Endothelial cell of umbilical vein (primary cell): ENCODE results near the gene NR3C2. TPM values are rescaled to one million over a fixed set of nuclear protein-coding genes. Genes with fewer than 3 reads are reported as not detected.

Experiments used
- BruUV-seq: library from RNA; stranded (reverse); fragments of 400-500 nt; replicated peaks from 2 replicates; lab custom pipeline; 2021; lab: Mats Ljungman, UMichigan
- CTCF ChIA-PET: fragments of 300-600, 350-600 bp; sonication (Branson Sonifier 250); formaldehyde crosslinking; loops from one replicate; lab custom pipeline; 2021; ENCODE audit warnings: antibody characterized with exemption, inconsistent platforms; lab: Charles Lee
- POLR2A ChIA-PET: fragments of 300-600, 350-600 bp; sonication (Branson Sonifier 250); formaldehyde crosslinking; loops from one replicate; lab custom pipeline; 2021; ENCODE audit warnings: antibody characterized with exemption, inconsistent platforms; lab: Charles Lee
- DNase-seq: peaks from one replicate; pipeline ENCODE4 v3.0.0-alpha.2; 2011; ENCODE audit warnings: low read depth, low spot score
- FAIRE-seq: peaks from 2 replicates; lab custom pipeline; 2011; peaks lifted over from hg19 to GRCh38; lab: Jason Lieb, UNC
- H2AFZ ChIP-seq: 2 replicates; pipeline ENCODE4 v1.6.0; 2012; ENCODE audit warnings: low read depth, low read length, control low read depth, inconsistent platforms
- H3K27ac ChIP-seq: 2 replicates; pipeline ENCODE4 v1.5.1; 2011; ENCODE audit warnings: low read depth, mild to moderate bottlenecking, control low read depth, low read length, moderate library complexity; ENCODE audit not compliant: insufficient read depth
- H3K27me3 ChIP-seq, 2 experiments: 2 replicates each; pipeline versions ENCODE4 v1.6.0 to v1.6.1; 2011; ENCODE audit warnings: low read length in 2 of 2, mixed read lengths in 1 of 2; ENCODE audit not compliant: control insufficient read depth in 2 of 2, insufficient read depth in 2 of 2
- H3K36me3 ChIP-seq, 2 experiments: 2 replicates in 1 of 2; 3 replicates in 1 of 2; pipeline ENCODE4 v1.5.1; 2011; ENCODE audit warnings: low read length in 2 of 2, mild to moderate bottlenecking in 1 of 2, moderate library complexity in 1 of 2; ENCODE audit not compliant: control insufficient read depth in 2 of 2, insufficient read depth in 2 of 2; ENCODE audit errors: extremely low read depth in 1 of 2
- H3K4me1 ChIP-seq: 3 replicates; pipeline ENCODE4 v1.5.1; 2011; ENCODE audit warnings: mild to moderate bottlenecking, low read length; ENCODE audit not compliant: control insufficient read depth, insufficient read depth; ENCODE audit errors: extremely low read depth
- H3K4me2 ChIP-seq: 2 replicates; pipeline ENCODE4 v1.6.1; 2011; ENCODE audit warnings: low read length, control low read depth, mixed read lengths; ENCODE audit not compliant: insufficient read depth
- H3K4me3 ChIP-seq, 3 experiments: fragments of 200-600 bp in 1 of 3; sonication (generic), shearing (Covaris generic) in 1 of 3; replicated peaks in 1 of 3; 2 replicates each; pipeline ENCODE4 v1.5.1; 2011 to 2016; ENCODE audit warnings: control low read depth in 3 of 3, low read length in 3 of 3, mild to moderate bottlenecking in 2 of 3, inconsistent platforms in 1 of 3, low read depth in 1 of 3, moderate library complexity in 1 of 3; ENCODE audit not compliant: insufficient read depth in 1 of 3
- H3K79me2 ChIP-seq: 2 replicates; pipeline ENCODE4 v1.6.0; 2012; ENCODE audit warnings: low read length, inconsistent platforms; ENCODE audit not compliant: control insufficient read depth, insufficient read depth
- H3K9ac ChIP-seq: replicated peaks from 2 replicates; pipeline ENCODE3; 2011; ENCODE audit warnings: low read length, control low read depth; ENCODE audit not compliant: insufficient read depth; ENCODE audit errors: extremely low read depth
- H3K9me1 ChIP-seq: replicated peaks from 3 replicates; pipeline ENCODE4 v1.6.0; 2011; ENCODE audit warnings: mild to moderate bottlenecking, low read length; ENCODE audit not compliant: control insufficient read depth, insufficient read depth; ENCODE audit errors: extremely low read depth
- H3K9me3 ChIP-seq: replicated peaks from 2 replicates; pipeline ENCODE4 v1.5.1; 2012; ENCODE audit warnings: low read length, inconsistent platforms; ENCODE audit not compliant: control insufficient read depth, insufficient read depth
- H4K20me1 ChIP-seq: replicated peaks from 2 replicates; pipeline ENCODE3; 2011; ENCODE audit warnings: mild to moderate bottlenecking, low read length; ENCODE audit not compliant: control insufficient read depth, insufficient read depth; ENCODE audit errors: extremely low read depth
- EZH2 ChIP-seq: IDR thresholded peaks from 2 replicates; pipeline ENCODE4 v1.6.1; 2012; ENCODE audit warnings: borderline replicate concordance, low read depth, mild to moderate bottlenecking, moderate library complexity, low read length, inconsistent platforms; ENCODE audit not compliant: severe bottlenecking
- FOS ChIP-seq: IDR thresholded peaks from 2 replicates; pipeline ENCODE4 v1.6.1; 2011; ENCODE audit warnings: mild to moderate bottlenecking, low read length, moderate library complexity, borderline replicate concordance; ENCODE audit not compliant: insufficient read depth
- GATA2 ChIP-seq: IDR thresholded peaks from 2 replicates; pipeline ENCODE4 v1.7.0; 2011; ENCODE audit warnings: low read depth, mild to moderate bottlenecking, moderate library complexity, mixed read lengths, low read length; ENCODE audit not compliant: insufficient read length, insufficient read depth
- JUN ChIP-seq: IDR thresholded peaks from 2 replicates; pipeline ENCODE4 v1.6.1; 2011; ENCODE audit warnings: borderline replicate concordance, low read depth; ENCODE audit not compliant: insufficient read length, insufficient read depth
- MYC ChIP-seq: IDR thresholded peaks from one replicate; pipeline ENCODE4 v1.6.1; 2011; ENCODE audit warnings: mild to moderate bottlenecking, low read depth, low read length
- POLR2A ChIP-seq: IDR thresholded peaks from 2 replicates; pipeline ENCODE4 v1.6.1; 2012; ENCODE audit warnings: low read depth, mild to moderate bottlenecking, control low read depth, low read length
- POLR2AphosphoS5 ChIP-seq: IDR thresholded peaks from 2 replicates; pipeline ENCODE4 v1.6.1; 2012; ENCODE audit warnings: low read depth, mild to moderate bottlenecking, control low read depth, low read length, moderate library complexity; ENCODE audit not compliant: insufficient read depth
- dilution Hi-C: fragments of 300-500 bp; cut with MboI; formaldehyde crosslinking; loops from one replicate; pipeline ENCODE4 v1.15.0; 2019; ENCODE audit warnings: low sequenced_read_pairs; ENCODE audit not compliant: extremely low pct_ligation_motif_present
- intact Hi-C: fragments of 100-400 bp; cut with micrococcal nuclease; formaldehyde crosslinking; loops from one replicate; pipeline ENCODE4 v1.10.0; 2022
- polyA plus RNA-seq, 4 experiments: library from polyadenylated mRNA; depleted of rRNA in 3 of 4; stranded (reverse) in 3 of 4; unstranded in 1 of 4; fragments of >200 nt; gene quantifications; 2 replicates each; pipeline versions ENCODE4 v1.2.1 to v1.2.3, GENCODE V29; 2011 to 2012; ENCODE audit warnings: missing spikeins in 1 of 4
- total RNA-seq: library from RNA; stranded (reverse); gene quantifications from 2 replicates; pipeline ENCODE4 v1.2.3, GENCODE V29; 2021
- TF ChIP-seq, protein P1 (sequence below), 2 donors: IDR thresholded peaks; 1 replicate in 1 of 2; 2 replicates in 1 of 2; pipeline ENCODE4 v1.5.1; 2011; ENCODE audit warnings: low read length in 2 of 2, mild to moderate bottlenecking in 2 of 2, moderate library complexity in 2 of 2, control low read depth in 1 of 2, inconsistent platforms in 1 of 2, low read depth in 1 of 2; ENCODE audit not compliant: insufficient read depth in 1 of 2; ENCODE audit errors: extremely low read depth in 1 of 2
- TF ChIP-seq, protein P2 (sequence below): IDR thresholded peaks from 2 replicates; pipeline ENCODE4 v1.6.1; 2011; ENCODE audit not compliant: insufficient read depth, insufficient read length

Gene NR3C2
- total and polyA plus RNA-seq, 2 donors (not counting 3 experiments of a cell fraction or from before 2014, with no cell fraction given), result 4.8 to 16.4 TPM

DNA sequence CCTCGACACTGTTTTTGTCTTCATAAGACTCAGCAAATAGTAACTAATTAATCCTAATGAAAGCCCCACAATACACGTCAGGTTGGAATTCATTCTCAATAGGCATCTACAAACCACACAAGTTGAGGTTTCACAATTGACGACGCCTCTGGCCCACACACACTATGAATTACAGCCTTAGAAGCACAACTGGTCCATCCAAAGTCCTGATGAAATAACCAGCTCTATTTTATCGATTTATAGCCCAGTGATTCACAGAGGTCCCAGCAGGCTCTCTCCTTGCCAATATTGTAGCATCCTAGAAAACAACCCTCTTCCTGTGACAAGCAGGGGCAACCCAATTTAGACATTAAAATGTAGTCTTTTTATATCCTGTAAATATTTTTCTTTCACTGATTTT, 112.1 kb downstream of the NR3C2 start:
- Histone ChIP-seq H3K4me1 (no peaks in the 10 kb centered on the region), H4K20me1 (no peaks in the 10 kb centered on the region), H3K4me3 (no peak overlapping the region), H2AFZ (no peak overlapping the region), H3K9ac (no peak overlapping the region), H3K4me2 (no peak overlapping the region), H3K36me3 (no peaks in the 10 kb centered on the region), H3K27me3 (no peaks in the 10 kb centered on the region), H3K9me1 (no peaks in the 10 kb centered on the region), H3K27ac (no peak overlapping the region), H3K9me3 (no peaks in the 10 kb centered on the region), H3K79me2 (no peaks in the 10 kb centered on the region)
- ChIA-PET POLR2A (no interaction called here), CTCF (no interaction called here)
- TF ChIP-seq GATA2 (no peak), EZH2 (no peak), POLR2A (no peak), MYC (no peak), JUN (no peak), POLR2AphosphoS5 (no peak), FOS (no peak)
- TF ChIP-seq, protein P1, sequence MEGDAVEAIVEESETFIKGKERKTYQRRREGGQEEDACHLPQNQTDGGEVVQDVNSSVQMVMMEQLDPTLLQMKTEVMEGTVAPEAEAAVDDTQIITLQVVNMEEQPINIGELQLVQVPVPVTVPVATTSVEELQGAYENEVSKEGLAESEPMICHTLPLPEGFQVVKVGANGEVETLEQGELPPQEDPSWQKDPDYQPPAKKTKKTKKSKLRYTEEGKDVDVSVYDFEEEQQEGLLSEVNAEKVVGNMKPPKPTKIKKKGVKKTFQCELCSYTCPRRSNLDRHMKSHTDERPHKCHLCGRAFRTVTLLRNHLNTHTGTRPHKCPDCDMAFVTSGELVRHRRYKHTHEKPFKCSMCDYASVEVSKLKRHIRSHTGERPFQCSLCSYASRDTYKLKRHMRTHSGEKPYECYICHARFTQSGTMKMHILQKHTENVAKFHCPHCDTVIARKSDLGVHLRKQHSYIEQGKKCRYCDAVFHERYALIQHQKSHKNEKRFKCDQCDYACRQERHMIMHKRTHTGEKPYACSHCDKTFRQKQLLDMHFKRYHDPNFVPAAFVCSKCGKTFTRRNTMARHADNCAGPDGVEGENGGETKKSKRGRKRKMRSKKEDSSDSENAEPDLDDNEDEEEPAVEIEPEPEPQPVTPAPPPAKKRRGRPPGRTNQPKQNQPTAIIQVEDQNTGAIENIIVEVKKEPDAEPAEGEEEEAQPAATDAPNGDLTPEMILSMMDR (IDR thresholded peaks at IDR 0.05; ENCODE audit: extremely low read depth in 1 of 2, insufficient read depth in 1 of 2, low read depth in 1 of 2, low read length in 2 of 2), result no peak
- TF ChIP-seq, protein P2, sequence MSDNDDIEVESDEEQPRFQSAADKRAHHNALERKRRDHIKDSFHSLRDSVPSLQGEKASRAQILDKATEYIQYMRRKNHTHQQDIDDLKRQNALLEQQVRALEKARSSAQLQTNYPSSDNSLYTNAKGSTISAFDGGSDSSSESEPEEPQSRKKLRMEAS, result no peak
- intact Hi-C loops, result no loop called here
- BruUV-seq, result no TSS peak
- no peak for DNase-seq
- dilution Hi-C loops, result no loop called here
- no peak for FAIRE-seq
